Esophagus (tissue), 2 donors: Measurements from ENCODE around the gene HNF1B. TPM values are rescaled to one million over a fixed set of nuclear protein-coding genes. Genes with fewer than 3 reads are reported as not detected.

Source experiments
- H3K27ac ChIP-seq, 2 donors: one replicate each; pipeline ENCODE4 v1.5.1; 2013; ENCODE audit warnings: low read depth in 2 of 2, mild to moderate bottlenecking in 2 of 2, inconsistent platforms in 1 of 2, low read length in 1 of 2, moderate library complexity in 1 of 2
- H3K27me3 ChIP-seq, 2 donors: one replicate each; pipeline ENCODE4 v1.6.1; 2013; ENCODE audit warnings: low read length in 2 of 2, control low read depth in 1 of 2, mild to moderate bottlenecking in 1 of 2; ENCODE audit not compliant: insufficient read depth in 2 of 2, control insufficient read depth in 1 of 2
- H3K36me3 ChIP-seq, 2 donors: one replicate each; pipeline ENCODE4 v1.6.1; 2013; ENCODE audit warnings: low read length in 1 of 2; ENCODE audit not compliant: control insufficient read depth in 2 of 2, insufficient read depth in 2 of 2
- H3K4me1 ChIP-seq, 2 donors: one replicate each; pipeline ENCODE4 v1.6.1; 2013; ENCODE audit warnings: low read length in 1 of 2; ENCODE audit not compliant: control insufficient read depth in 2 of 2, insufficient read depth in 2 of 2
- H3K4me3 ChIP-seq, 2 donors: one replicate each; pipeline ENCODE4 v1.5.1; 2013; ENCODE audit warnings: low read length in 2 of 2, mild to moderate bottlenecking in 2 of 2, low read depth in 1 of 2, moderate library complexity in 1 of 2
- H3K9me3 ChIP-seq, 2 donors: one replicate each; pipeline ENCODE4 v1.6.1; 2013; ENCODE audit warnings: mild to moderate bottlenecking in 2 of 2, low read depth in 1 of 2, low read length in 1 of 2, moderate library complexity in 1 of 2; ENCODE audit not compliant: control insufficient read depth in 2 of 2, insufficient read depth in 1 of 2
- WGBS, 2 donors: extraction: QIAGEN DNeasy Blood & Tissue Kit; methylation state at CpG; one replicate each; pipeline ENCODE4 v1.1.7; 2013; 5-methylcytosine and 5-hydroxymethylcytosine counted together
- polyA plus RNA-seq, 2 donors: library from polyadenylated mRNA; stranded (reverse); fragments of 200-250 nt; gene quantifications; one replicate each; pipeline ENCODE4 v1.2.3, GENCODE V29; 2013
- donor health status: healthy with polysubstance abuse.
- donor health status: Bipolar disorder and iron deficiency.

Gene HNF1B
- polyA plus RNA-seq, 2 donors, result 0.01 TPM; not detected in 1

DNA sequence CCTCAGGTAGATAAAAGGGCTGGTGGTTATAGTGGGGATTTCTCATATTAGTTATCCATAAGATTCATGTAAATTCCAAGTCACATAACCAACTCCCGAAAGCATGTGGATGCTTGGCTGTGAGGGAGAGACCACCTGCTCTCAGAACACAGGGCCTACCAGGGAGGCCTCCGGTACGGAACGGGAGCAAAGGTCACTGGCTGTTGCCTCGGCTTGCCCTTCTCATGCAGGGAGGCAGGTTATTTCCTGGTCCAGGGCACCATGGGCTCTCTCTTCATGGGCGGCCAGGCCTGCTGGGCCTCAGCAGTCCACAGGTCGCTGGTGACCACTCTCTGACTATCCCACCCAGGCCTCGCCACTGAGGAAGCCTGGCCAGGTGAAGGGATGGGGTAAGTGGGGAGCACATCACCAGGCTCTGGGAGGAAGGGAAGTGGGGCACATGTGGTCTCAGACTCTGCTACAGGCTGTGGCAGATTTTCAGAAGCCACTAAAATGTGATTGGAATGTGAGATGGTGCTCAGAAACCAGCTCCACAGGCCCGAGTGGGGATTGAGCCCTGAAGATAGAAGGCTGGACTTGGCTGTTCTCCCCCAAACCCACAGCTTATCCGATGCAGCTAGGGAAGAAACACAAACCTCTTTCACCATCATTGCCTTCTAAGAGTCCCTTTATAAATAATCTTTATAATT lies 45.4 kb downstream of the HNF1B start:
- Histone ChIP-seq H3K36me3 (no peaks in the 10 kb centered on the region), H3K4me1 (peaks cover 0 to 3% of the 10 kb centered on the region in 2 donors), H3K27me3 (no peaks in the 10 kb centered on the region), H3K4me3 (no peak overlapping the region), H3K27ac (no peak overlapping the region), H3K9me3 (no peaks in the 10 kb centered on the region)
- 63 to 77% methylated on average over 10 of the region's 10 CpGs for WGBS, 2 donors

DNA sequence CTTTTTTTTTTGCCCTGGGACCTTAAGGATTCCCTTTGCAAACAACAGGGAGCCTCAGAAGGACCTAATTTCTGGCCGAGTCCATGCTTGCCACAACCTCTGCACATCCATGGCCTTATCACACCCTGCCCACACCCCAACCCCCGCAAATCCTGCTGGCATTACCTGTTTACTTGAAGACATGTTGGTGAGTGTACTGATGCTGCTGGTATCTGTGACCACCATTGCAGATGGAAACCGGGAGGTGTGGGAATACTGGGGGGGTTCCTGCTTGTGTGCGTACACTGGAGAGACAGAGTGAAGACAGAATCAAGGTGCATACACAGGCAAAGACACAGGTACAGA lies 46.0 kb downstream of the HNF1B start:
- H3K9me3 ChIP-seq, result no peaks in the 10 kb centered on the region
- H3K36me3 ChIP-seq, result no peaks in the 10 kb centered on the region
- H3K27me3 ChIP-seq, result no peaks in the 10 kb centered on the region
- 86 to 89% methylated on average over 4 of the region's 4 CpGs for WGBS, 2 donors
- peaks cover 0 to 3% of the 10 kb centered on the region in 2 donors for H3K4me1 ChIP-seq
- H3K27ac ChIP-seq, result no peak overlapping the region
- H3K4me3 ChIP-seq, result no peak overlapping the region

DNA sequence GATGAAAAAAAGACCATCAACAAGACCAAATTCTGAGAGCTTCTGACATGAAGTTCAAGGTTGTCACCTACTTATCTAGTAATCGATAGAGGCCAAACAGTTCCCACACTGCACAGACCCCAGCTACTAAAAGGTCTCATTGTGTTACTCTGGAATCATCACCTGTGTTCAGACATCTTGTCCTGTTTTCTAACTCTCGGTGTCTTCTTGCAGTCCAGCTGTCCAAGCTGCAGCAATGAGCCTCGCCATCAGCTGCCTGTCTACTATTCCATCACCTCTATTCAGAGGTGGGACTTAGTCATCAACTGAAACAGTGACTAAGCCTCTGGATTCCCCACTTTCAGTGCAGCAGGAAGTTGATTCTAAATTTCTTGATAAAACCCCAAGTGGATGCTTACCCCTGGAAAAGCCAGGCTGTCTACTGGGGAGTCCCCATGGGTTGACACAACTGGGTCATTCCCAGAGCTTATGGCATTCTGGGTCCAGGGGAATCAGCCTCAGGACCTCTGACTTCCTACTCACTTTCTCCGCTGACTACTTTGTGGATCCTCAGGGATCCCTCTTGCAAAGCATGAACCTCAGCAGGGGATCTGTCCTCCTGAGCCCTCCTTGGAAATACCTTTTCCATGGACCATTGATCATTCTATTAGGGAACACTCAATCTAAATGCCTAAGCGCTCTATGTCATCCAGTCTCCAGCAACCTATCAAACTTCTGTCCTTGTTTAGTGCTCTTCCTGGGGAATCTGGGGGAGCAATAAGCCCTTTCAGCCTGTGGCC lies 46.5 kb downstream of the HNF1B start:
- no peaks in the 10 kb centered on the region for H3K9me3 ChIP-seq
- no peaks in the 10 kb centered on the region for H3K27me3 ChIP-seq
- 79 to 80% methylated on average over 5 of the region's 5 CpGs for WGBS, 2 donors
- H3K4me1 ChIP-seq, result peaks cover 0 to 3% of the 10 kb centered on the region in 2 donors
- no peak overlapping the region for H3K4me3 ChIP-seq
- H3K27ac ChIP-seq, result no peak overlapping the region
- no peaks in the 10 kb centered on the region for H3K36me3 ChIP-seq

DNA sequence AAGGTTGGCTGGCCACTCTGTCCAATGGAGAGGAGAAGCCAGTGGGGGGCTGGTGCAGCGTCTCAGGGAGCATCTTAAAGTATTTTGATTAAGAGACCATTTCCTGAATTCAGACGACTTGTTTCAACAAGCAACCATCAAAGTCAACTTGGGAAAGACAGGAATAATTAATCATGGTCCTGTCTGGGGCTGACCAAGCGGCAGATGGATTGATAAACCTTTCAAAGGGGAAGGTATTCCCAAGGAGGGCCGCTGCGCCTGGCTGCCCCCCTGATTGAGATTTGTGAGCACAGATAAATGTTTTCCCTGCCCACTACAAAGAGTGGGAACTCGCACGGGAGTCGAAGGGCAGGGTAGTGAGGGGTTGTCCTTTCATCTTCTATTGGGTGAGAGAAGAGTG lies 47.5 kb downstream of the HNF1B start:
- no peaks in the 10 kb centered on the region for H3K27me3 ChIP-seq
- no peak overlapping the region for H3K4me3 ChIP-seq
- no peaks in the 10 kb centered on the region for H3K36me3 ChIP-seq
- peaks cover 0 to 3% of the 10 kb centered on the region in 2 donors for H3K4me1 ChIP-seq
- no peak overlapping the region for H3K27ac ChIP-seq
- 51 to 55% methylated on average over 8 of the region's 8 CpGs for WGBS, 2 donors
- no peaks in the 10 kb centered on the region for H3K9me3 ChIP-seq

DNA sequence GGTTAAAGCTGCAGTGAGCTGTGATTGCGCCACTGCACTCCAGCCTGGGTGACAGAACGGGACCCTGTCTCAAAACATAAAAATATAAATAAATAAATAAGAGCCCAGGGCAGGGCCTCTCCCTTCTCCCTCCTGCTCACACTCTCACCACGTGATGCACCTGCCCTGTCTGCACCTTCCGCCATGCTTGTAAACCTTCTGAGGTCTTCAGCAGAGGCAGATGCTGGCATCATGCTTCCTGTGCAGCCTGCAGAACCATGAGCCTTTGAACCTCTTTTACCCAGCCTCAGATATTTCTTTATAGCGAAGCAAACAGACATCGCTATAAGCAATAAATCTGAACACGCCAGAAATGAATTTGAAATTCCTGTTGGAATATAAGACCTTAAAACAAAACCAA lies 48.5 kb downstream of the HNF1B start:
- Histone ChIP-seq H3K27me3 (no peaks in the 10 kb centered on the region), H3K4me3 (no peak overlapping the region), H3K9me3 (no peaks in the 10 kb centered on the region), H3K27ac (no peak overlapping the region), H3K36me3 (no peaks in the 10 kb centered on the region), H3K4me1 (peaks cover 0 to under 1% of the 10 kb centered on the region in 2 donors)
- 90 to 92% methylated on average over 7 of the region's 7 CpGs for WGBS, 2 donors

DNA sequence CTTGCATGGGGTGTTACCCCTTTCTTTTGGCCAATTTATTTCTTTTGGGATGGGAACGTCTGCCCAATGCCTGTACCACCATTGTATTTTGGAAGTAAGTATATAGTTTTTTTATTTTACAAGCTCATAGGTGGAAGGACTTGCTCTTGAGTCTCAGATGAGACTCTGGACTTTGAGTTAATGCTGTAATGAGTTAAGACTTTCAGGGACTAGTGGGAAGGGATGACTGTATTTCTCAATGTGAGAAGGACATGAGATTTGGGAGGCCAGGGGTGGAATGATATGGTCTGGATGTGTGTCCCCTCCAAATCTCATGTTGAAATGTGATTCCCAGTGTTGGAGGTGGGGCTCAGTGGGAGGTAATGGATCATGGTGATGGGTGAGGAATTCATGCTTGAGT lies 49.1 kb downstream of the HNF1B start:
- Histone ChIP-seq H3K4me1 (no peaks in the 10 kb centered on the region), H3K27ac (no peak overlapping the region), H3K9me3 (no peaks in the 10 kb centered on the region), H3K36me3 (no peaks in the 10 kb centered on the region), H3K4me3 (no peak overlapping the region), H3K27me3 (no peaks in the 10 kb centered on the region)
- 84 to 88% methylated on average over 1 of the region's 1 CpG for WGBS, 2 donors

DNA sequence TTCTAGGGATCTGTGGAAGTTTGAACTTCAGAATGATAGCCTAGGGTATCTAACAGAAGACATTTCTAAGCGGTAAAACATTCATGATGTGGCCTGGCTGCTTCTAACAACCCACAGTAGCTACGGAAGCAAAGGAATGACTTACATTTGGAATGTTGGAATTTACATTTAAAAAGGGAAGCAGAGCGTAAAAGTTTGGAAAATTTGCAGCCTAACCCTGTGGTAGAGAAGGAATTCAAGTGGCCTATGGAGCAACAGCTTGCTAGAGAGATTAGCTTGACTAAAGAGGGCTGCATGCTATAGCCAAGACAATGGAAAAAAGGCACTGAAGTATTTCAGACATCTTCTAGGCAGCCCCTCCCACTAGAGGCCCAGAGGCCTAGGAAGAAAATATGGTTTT lies 50.1 kb downstream of the HNF1B start:
- Histone ChIP-seq H3K4me3 (no peak overlapping the region), H3K9me3 (no peaks in the 10 kb centered on the region), H3K4me1 (no peaks in the 10 kb centered on the region), H3K27me3 (no peaks in the 10 kb centered on the region), H3K27ac (no peak overlapping the region), H3K36me3 (no peaks in the 10 kb centered on the region)
- WGBS, 2 donors, result 80 to 96% methylated on average over 3 of the region's 3 CpGs

DNA sequence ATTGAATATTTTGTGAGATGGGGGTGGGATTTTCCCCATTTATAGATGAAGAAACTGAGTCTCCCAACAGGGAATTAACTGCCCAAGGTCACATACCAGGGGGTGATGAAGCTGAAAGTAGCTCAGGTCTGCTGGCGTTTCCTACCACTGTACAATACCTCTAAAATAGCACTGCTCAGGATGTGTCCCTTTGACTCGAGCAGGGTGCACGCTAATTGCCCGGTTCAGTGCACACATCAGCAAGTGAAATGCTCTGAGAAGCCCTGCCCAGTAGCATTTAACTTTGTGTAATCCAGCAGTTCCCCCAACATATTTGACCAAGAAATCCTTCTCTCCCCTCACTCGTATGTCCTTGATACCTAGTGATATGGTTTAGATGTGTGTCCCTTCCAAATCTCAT lies 51.5 kb downstream of the HNF1B start:
- 78 to 87% methylated on average over 5 of the region's 5 CpGs for WGBS, 2 donors
- no peaks in the 10 kb centered on the region for H3K4me1 ChIP-seq
- no peaks in the 10 kb centered on the region for H3K27me3 ChIP-seq
- H3K4me3 ChIP-seq, result no peak overlapping the region
- H3K36me3 ChIP-seq, result no peaks in the 10 kb centered on the region
- no peaks in the 10 kb centered on the region for H3K9me3 ChIP-seq
- H3K27ac ChIP-seq, result no peak overlapping the region

DNA sequence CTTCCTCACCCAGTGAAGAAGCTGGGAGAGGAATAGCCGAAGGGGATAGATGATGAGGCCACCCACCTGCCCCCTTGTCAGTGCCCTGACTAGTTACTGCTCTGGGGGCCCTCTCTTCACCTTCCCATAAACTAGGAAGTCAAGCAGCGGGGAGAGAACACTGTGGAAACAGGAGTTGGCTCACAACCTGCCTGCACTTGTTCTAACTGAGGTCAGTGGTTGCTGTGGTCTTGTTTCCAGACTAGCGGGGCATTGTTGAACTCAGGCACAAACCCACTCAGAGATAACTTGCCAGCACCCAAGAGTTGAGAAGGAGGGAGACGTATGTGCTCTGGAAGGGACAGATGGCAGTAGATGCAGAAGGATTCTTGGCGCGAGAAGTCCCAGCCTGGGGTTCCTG lies 53.1 kb downstream of the HNF1B start:
- 48 to 69% methylated on average over 6 of the region's 6 CpGs for WGBS, 2 donors
- Histone ChIP-seq H3K4me3 (no peak overlapping the region), H3K27me3 (no peaks in the 10 kb centered on the region), H3K9me3 (no peaks in the 10 kb centered on the region), H3K4me1 (no peaks in the 10 kb centered on the region), H3K27ac (no peak overlapping the region), H3K36me3 (no peaks in the 10 kb centered on the region)

DNA sequence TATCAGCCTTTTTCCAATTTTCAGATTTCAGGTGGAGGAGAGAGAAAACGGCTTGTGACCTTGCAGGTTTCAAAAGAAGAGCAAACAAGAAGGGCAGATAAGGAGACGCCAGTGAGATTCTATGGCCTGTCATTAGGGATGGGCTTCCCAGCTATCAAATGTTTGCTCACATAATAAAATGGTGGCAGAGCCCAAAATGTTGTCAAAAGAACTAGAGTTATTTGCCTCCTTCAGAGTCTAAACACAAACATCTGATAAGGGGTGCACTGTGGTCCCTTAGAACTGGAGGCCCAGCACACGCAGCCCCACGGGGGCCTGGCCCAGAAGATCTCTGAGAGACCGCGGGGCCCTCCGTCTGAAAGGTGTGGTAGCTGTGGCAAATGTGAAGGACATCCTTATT lies 55.5 kb downstream of the HNF1B start:
- no peaks in the 10 kb centered on the region for H3K27me3 ChIP-seq
- no peaks in the 10 kb centered on the region for H3K9me3 ChIP-seq
- no peak overlapping the region for H3K4me3 ChIP-seq
- 82 to 87% methylated on average over 7 of the region's 7 CpGs for WGBS, 2 donors
- no peak overlapping the region for H3K27ac ChIP-seq
- H3K36me3 ChIP-seq, result no peaks in the 10 kb centered on the region
- no peaks in the 10 kb centered on the region for H3K4me1 ChIP-seq
